ENCODE data around the gene ANKRD11.
"Not testable (repeated sequence)": the region's sequence is repeated elsewhere in the genome, so short reads cannot be mapped to it uniquely, and the experiment has no call there.

Gene ANKRD11

DNA sequence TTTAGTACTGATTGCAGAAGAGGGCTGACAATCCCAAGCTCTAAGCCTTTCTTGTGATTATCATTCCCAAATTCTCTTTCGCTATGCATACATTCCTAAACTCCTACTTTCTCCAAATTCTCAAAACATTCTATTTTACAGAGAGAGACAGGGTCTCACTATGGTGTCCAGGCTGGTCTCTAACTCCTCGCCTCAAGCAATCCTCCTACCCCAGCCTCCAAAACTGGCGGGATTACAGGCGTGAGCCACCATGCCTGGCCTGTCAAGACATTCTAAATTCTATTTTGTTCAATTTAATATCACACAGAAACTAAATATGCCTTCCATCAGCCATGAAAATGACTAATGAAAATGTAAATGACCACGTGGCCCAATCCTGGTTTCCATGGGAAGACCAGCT, 39.8 kb downstream of the ANKRD11 start:
- DNase-seq, result no peak

DNA sequence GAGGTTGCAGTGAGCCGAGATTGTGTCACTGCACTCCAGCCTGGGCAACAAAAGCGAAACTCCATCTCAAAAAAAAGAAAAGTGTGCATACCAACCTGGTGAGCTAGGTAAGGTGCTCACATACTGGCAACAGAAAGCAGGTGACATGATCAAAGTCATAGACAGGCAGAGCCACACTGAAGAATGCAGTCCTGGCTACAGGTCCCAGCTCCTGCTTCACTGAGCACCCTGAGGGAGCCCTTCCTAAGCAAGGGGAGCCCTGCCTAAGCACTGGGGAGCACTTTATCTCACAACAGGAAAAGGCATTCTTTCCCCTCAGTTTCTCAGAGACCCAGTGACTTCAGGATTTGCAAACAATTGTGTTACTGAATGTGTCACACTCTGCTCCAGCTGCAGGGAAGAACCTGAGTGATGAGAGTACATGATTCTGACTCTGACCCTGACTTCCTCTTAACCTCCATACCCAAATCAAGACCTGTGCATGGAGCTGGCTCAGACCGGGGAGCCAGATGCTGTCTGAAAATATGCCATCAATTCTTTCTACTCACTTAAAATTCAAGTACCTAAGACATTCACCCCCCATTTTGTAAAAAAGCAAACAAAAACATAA, 40.5 kb downstream of the ANKRD11 start:
- DNase-seq, result no peak

DNA sequence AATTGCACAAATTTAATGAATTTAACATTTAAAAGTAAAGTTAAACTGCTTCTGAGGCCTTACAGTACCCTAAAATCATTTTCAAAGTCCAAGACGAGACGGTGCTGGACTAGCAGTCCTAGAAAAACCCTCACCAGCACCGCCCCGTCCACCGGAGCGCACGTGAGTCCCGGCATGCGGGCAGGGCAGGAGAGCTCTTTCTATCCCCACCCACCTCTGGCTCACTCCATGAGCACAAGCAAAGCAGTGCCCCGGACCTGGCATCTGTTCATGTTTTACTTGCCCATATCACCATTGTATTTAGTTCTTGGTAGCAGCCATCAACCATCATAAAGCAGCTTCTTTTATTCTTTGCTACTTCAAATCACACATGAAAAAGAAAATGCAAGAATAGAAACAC, 41.7 kb downstream of the ANKRD11 start:
- DNase-seq, result no peak

DNA sequence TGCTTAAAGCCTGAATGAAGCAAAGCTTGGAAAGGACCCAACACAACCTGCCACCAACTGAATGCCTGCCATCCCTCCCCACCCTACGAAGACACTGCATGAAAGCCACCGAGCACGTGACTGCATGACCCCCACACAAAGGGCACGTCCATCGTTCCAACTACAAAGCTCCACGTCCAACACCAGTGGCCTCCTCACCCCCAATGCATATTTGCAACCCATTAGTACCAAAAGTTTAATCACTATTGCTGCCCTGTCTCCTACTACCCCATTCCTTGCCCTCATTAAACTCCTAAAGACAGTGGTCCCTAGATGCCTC, 43.4 kb downstream of the ANKRD11 start:
- no peak for DNase-seq

DNA sequence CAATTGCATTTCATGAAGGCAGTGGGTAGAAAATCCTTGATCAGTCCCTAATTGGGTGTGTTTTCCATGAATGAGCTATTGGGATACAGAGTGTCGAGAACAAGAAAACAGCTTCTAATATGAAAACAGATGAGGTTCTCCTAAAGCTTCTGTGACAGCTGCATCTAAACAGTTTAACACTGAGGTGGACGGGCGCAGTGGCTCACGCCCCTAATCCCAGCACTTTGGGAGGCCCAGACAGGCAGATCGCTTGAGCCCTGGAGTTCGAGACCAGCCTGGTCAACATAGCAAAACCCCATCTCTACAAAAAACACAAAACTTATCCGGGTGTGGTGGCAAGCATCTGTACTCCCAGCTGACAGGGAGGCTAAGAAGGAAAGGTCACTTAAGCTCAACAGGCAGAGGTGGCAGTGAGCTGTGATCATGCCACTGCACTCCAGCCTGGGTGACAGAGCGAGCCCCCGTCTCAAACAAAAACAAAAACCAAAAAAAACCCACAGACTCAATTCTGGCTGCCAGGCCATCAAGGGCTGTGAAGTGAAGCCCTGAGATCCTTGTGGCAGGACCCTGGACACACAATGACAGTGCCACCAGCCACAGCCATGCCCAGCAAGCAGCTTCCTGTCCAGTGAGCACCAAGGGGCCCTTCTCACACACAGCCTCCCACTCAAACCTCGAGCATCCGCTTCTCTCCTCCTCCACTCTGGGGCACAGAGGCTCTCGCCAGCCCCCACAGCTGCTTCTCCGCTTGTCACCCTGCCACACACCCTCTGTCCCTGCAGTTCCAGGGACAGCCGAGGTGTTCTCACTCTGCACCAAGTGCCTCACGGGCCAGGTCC, 44.0 kb downstream of the ANKRD11 start:
- DNase-seq, result peak in 1 of 2 experiments; percentile 37

DNA sequence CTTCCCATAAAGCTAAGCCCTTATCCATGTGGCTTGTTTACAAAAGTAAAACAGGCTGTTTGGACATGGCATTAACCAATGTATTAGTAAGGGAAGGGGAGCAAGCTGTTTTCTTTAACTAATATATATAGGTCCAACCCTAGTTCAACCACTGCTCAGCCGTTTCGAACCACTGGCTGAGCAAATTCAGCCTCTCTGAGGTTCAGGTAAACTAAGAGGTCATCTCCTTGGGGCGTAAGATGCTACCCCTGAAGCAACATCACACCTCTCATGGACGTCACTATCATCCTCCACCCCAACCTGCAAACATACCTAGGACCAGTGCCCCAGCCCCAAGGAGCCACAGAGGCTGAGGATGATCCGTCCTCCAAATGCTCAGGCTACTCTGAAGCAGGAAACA, 45.2 kb downstream of the ANKRD11 start:
- DNase-seq, result no peak

DNA sequence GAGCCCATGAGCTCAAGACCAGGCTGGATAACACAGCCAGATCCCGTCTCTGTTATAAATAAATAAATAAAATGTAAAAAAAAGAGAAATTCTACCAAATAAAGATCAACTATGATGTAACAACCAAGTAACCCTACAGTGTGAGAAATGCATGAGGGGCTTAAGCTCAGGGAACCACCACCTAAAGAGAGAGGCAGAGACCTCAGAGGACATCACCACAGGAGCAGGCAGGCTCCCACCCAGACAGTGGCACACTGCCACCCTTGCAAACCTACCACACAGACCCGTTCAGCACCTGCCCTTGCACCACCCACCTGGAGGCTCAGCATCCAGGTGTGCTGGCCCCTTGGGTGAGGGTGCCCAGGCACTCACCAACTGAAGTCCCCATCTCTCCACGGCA, 45.6 kb downstream of the ANKRD11 start:
- no peak for DNase-seq

DNA sequence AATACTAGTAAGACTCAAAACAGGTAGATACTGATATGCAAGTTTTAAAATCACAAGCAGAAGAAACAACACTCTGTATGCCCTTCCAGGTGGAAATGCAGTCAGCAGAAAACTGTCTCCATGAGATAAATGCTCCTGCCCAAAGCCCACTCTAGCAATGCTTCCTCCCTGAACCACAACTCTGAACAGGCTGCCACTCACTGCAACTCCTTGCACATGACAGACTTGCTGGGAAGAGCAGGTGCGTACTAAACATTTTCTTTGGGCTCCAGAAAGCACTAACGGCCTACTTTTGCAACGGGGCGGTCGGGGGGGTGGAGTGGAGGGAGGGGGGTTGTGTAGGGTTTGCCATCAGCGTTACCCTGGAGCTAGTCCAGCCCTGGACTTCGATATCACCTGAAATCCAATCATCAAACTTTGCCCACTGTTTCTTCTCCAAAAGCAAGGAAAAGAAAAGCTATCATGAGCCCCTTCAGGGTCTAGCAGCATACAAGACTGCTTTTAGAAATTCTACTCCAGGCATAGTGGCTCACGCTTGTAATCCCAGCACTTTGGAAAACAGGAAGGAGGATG, 46.1 kb downstream of the ANKRD11 start:
- no peak for DNase-seq

DNA sequence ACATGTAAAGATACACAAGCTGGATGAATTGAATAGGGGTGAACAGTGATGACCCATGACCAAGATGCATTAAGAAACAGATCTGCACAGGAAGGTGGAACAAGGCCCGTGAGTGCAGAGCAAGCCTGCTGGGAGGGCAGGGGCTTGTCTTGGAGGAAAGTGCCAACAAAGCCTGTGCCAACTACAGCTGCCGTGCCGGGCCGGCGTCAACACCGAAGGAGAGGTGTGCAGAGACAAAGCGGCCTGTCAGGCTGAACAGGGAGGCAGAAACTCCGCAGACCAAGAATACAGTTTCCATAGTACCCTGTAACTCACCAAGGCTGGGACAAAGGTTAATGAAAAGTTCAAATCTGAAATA, 46.7 kb downstream of the ANKRD11 start:
- no peak for DNase-seq

DNA sequence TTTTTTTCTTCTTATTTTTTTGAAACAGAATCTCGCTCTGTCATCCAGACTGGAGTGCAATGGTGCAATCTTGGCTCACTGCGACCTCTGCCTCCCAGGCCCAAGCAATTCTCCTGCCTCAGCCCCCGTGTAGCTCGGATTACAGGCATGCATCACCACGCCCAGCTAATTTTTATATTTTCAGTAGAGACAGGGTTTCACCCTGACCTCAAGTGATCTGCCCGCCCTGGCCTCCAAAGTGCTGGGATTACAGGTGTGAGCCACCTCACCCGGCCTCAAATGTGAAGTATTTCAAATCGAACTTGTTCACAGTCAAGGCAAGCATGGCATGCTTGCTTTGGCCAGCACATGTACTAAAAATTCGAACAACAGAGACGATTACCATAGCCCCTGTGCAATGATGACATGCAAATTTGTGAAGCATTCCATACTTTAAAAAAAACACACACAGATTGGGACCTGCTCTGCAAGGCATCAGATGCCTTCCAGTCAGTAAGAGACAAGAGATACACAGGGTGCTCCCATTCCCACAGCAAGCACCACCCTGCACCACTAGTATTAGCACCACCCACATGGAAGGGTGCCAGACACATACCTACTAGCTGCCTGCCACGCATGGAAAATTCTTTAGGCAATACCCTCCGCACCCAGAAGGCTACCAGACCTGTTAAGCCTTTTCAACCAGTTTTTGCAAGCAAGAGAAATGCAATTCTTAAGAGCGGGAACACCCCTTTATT, 47.2 kb downstream of the ANKRD11 start:
- no peak for DNase-seq

DNA sequence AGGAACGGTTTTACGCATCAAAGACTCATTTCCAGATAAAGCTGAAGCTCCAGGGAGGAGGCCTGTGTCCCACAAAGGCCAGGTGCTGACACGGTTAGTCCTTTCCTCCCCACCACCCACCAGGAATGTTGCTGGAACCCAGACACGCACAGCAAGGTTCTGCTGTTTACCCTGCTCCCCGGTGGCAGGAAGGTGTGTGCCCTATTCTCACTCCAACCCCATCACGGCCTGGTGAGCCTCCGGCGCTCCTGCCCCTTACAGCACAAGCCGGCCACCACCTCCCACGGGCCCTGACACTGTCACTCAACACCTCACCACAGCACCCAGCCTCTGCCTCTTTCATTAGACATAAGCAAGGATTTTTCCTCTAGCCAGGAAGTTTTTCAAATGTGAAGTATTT, 47.8 kb downstream of the ANKRD11 start:
- DNase-seq, result no peak

DNA sequence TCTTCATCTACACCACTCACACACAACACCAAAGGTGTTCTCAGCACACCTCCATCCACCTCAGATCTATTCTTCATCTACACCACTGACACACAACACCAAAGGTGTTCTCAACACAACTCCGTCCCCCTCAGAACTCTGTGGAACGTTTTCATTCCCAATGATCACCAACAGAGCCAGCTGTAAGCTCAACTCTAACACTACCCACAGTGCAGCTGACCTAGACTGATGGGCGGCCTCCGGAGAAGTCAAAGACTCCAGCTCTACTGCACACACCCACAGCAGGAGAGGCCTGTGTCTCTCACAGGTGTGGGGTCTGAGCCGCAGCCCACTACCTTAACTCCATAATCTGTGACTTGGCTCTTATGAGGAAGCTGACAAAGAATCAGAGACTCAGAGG, 50.7 kb downstream of the ANKRD11 start:
- DNase-seq, result no peak

DNA sequence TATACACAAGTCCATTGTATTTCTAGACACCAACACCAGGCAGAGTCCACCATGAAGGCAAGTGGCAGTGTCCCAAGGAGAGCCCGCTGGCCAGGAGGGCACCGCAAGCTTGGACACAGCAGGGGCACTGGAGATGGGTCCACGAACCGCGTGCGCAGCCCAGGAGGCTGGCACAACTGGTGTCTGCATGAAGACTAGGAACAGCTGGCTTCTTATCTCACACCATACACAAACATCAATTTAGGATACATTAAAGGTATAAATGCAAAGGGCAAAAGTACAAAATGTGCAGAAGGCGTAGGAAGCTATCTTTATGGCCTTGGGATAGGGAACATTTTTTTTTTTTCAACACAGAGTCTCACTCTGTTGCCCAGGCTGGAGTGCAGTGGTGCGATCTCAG, 52.4 kb downstream of the ANKRD11 start:
- DNase-seq, result no peak

DNA sequence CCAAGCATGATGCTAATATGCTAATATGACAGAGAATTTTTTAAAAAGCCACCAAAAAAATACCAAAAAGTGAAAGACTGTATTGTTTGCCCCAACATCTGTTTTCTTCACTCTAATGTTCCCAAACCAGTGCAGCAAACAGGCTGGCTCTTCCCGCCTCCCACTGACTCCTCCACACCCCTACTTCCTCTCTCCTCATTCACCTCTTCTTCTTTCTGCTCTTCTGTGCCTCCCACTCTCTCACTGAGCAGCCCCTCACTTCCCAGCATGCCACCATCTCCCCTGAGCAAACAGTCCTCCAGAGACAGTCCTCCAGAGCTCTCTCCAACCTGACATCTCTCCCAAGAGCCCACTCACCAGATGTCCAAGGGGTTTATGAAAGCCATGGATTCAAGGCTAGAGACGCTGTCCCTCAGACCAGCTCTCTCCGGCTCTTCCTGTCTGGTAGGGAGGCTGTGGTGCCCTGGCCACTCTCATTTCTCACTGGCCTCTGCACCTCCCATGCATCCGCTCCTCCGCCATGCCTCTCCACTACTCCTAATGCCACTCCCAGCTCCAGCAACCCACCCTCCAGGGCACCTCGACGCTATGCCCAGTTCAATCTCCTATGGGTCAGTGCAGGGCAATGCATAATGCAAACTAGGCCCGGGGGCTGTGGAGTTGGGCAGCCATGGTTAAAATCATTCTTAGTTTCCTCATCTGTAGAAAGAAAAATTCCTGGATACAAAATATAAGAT, 52.9 kb downstream of the ANKRD11 start:
- DNase-seq, result no peak

DNA sequence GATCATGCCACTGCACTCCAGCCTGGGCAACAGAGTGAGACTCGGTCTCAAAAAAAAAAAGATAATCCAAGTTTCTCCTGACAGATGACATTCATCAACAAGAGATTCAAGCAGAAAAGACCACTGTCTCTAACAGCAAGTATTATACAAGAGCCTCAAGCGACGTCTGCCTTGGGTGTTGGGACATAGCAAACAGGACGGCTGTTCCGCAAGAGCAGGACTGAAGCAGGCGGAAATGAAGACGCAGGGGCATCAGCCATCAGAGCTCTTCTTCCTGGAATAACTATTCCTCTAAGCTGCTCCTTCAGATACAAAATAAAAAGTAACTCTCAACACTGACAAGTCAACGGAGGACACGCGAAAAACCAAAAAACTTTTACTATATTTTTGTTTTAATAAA, 54.0 kb downstream of the ANKRD11 start:
- no peak for DNase-seq

DNA sequence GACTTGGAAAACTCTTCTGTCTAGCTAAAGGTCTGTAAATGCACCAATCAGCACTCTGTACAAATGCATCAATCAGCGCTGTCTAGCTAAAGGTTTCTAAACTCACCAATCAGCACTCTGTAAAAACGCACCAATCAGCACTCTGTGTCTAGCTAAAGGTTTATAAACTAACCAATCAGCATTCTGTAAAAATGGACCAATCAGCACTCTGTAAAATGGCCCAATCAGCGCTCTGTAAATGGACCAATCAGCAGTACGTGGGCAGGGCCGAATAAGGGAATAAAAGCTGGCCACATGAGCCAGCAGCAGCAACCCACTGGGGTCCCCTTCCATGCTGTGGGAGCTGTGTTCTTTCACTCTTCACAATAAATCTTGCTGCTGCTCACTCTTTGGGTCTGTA, 55.3 kb downstream of the ANKRD11 start:
- DNase-seq, result not testable (repeated sequence)

DNA sequence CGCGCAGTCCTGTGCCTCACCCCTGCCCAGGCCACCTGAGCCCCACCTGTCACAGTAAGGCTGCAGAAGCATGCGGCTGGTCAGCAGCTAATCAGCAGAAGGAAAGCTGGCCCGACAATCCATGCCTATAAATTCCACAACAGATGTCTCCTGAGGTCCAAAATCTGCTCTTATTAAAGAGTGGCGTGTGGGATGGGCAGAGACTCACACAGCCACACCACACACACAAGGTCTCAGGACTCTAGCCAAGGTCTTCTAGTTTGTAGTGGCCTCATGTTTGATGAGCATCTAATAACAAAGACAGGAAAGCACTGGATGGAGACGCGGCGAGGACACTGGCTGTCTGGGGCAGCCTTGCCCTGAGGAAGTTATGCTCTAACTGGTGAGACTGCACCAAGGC, 55.9 kb downstream of the ANKRD11 start:
- no peak for DNase-seq

DNA sequence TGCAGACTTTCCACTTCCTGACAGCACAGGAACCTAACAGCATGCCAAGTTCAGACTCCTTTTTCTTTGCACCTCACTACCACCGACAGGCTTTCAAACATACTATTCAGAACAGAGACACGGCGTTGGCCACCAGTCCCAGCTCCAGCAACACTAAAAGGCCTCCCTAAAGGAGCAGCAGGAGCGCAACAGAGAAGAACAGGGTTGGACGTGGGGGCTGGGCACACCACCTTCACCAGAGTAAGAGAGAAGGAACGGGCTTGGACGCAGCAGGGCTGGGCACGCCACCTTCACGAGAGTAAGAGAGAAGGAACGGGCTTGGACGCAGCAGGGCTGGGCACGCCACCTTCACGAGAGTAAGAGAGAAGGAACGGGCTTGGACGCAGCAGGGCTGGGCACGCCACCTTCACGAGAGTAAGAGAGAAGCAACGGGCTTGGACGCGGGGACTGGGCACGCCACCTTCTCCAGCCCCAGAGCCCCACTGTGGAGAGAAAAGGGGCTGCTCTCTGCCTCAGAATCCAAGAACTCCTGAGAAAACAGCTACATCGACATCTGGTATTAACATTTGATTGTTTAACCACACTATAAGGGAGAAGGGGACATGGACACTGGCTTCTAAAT, 56.9 kb downstream of the ANKRD11 start:
- DNase-seq, result not testable (repeated sequence)

DNA sequence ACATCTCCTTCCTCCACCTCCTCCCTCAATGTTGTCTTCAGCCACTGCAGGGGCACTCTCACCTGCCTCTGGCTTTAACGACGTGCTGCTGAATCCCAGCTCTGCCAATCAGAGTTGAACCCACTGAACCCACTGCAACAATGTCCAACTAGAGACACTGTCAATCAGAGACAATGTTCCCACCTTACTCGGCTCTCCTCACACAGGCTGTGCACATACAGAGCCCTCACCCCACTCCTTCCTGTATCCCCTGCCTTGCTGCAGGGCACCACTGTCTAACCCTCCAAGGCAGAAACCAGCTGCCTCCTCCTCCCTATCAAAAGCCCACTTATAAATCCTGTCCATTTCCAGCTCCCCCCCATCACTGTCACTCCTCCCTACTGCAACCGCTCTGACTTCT, 58.7 kb downstream of the ANKRD11 start:
- no peak for DNase-seq

DNA sequence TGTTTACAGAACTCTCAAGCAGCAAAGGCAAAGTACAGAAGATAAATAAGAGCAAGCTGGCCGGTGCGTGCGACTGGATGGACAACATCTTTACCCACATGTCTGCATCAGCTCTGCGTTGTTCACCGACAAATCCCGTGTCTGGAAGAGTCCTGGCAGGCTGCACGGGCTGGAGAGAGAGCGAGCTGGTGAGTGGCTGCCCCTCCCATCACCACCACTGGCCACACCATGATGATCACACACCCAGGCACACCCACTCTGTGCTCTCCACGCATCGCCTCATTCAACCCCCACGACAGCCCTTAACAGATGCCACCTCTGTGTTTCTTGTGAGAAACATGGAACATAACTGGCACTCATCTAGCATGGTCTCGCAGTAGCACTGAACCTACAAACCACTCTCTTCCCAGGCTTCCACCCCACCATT, 59.2 kb downstream of the ANKRD11 start:
- no peak for DNase-seq

DNA sequence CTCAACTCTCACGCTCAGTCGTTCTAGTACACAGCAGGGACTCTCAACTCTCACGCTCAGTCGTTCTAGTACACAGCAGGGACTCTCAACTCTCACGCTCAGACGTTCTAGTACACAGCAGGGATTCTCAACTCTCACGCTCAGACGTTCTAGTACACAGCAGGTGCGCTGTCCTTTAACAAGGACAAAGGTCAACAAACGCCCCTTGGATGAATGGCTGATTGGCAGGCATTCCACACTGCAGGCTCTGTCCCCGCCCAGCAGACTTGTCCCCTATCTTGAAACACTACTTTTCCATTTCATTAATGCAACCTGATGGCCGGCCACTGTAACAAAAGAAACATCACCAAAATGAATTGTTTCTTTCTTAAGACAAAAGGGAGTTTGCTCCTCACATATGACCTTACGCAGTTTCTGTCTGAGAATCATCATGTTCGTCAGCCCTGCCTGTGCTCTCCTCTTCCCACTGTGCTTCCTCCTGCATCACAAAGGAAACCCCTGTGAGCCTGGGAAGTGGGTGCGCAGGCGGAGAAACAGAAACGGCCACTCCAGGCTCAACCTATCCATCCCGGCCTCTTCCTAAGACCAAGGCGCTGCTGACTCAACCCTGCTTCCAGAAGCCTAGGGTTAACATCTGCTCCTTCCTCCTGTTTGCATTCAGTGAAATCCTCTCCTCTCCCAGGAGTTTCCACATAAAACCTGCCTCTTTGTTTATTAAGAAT, 59.8 kb downstream of the ANKRD11 start:
- DNase-seq, result no peak

DNA sequence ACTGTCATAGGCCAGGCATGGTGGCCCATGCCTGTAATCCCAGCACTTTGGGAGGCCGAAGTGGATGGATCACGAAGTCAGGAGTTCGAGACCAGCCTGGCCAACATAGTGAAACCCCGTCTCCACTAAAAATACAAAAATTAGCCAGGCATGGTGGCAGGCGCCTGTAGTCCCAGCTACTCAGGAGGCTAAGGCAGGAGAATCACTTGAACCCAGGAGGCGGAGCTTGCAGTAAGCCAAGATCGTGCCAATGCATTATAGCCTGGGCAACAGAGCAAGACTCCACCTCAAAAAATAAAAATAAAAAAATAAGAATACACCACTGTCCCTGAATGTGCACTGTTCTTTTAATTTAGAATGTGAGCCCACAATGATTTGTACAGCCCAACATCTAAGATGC, 61.8 kb downstream of the ANKRD11 start:
- not testable (repeated sequence) for DNase-seq

All from activated CD4-positive, alpha-beta T cell treated with anti-CD3 and anti-CD28 coated beads, Interleukin-2, amount 50 U/mL, for 48 hours (primary cell).